B cell (primary cell): ENCODE data around the gene CACYBP. TPM values are rescaled to one million over a fixed set of nuclear protein-coding genes. Genes with fewer than 3 reads are reported as not detected.

Source experiments
- ATAC-seq: fragments of 200-7000 bp; cut with Tn5 transposase; one replicate; pipeline ENCODE4 v1.10.0; 2021; ENCODE audit warnings: low read depth, mild to moderate bottlenecking, moderate number of reproducible peaks, moderate library complexity
- CTCF ChIA-PET: fragments of 350-600 bp; sonication (Branson Sonifier 250); formaldehyde crosslinking; loops from one replicate; lab custom pipeline; 2021; ENCODE audit warnings: antibody characterized with exemption, inconsistent platforms; lab: Charles Lee
- POLR2A ChIA-PET: fragments of 350-600 bp; sonication (Branson Sonifier 250); formaldehyde crosslinking; loops from one replicate; lab custom pipeline; 2021; ENCODE audit warnings: antibody characterized with exemption; lab: Charles Lee
- DNase-seq: peaks from one replicate; pipeline ENCODE4 v3.0.0; 2013
- H2AFZ ChIP-seq: 2 replicates; pipeline ENCODE4 v1.6.1; 2012; ENCODE audit warnings: mild to moderate bottlenecking, low read depth, low read length; ENCODE audit not compliant: insufficient read depth, poor library complexity, severe bottlenecking
- H3K27ac ChIP-seq, 2 donors: 1 replicate in 1 of 2; 2 replicates in 1 of 2; pipeline ENCODE4 v1.5.1; 2012 to 2013; ENCODE audit warnings: low read length in 2 of 2, mild to moderate bottlenecking in 2 of 2, moderate library complexity in 1 of 2
- H3K27me3 ChIP-seq, 4 experiments: fragments of 200-600 bp in 1 of 4; sonication (generic) in 1 of 4; replicated peaks in 1 of 4; 1 replicate in 2 of 4; 2 replicates in 2 of 4; pipeline versions ENCODE4 v1.6.1 to v1.7.0; 2013 to 2016; ENCODE audit warnings: low read length in 3 of 4, mild to moderate bottlenecking in 2 of 4, mixed read lengths in 1 of 4, moderate library complexity in 1 of 4; ENCODE audit not compliant: insufficient read depth in 4 of 4, control insufficient read depth in 3 of 4; ENCODE audit errors: control extremely low read depth in 1 of 4
- H3K36me3 ChIP-seq, 2 experiments: replicated peaks in 1 of 2; 1 replicate in 1 of 2; 2 replicates in 1 of 2; pipeline versions ENCODE4 v1.6.1 to v1.7.1; 2013; ENCODE audit warnings: low read length in 1 of 2; ENCODE audit not compliant: insufficient read depth in 2 of 2, control insufficient read depth in 1 of 2; ENCODE audit errors: control extremely low read depth in 1 of 2, extremely low read depth in 1 of 2
- H3K4me1 ChIP-seq, 2 donors: fragments of 200-600 bp in 1 of 2; sonication (generic) in 1 of 2; 1 replicate in 1 of 2; 2 replicates in 1 of 2; pipeline versions ENCODE4 v1.5.1 to v1.6.1; 2013 to 2017; ENCODE audit warnings: low read length in 2 of 2; ENCODE audit not compliant: control insufficient read depth in 2 of 2, insufficient read depth in 2 of 2
- H3K4me2 ChIP-seq: replicated peaks from 2 replicates; pipeline ENCODE3; 2012; ENCODE audit warnings: mild to moderate bottlenecking, low read depth, low read length; ENCODE audit not compliant: poor library complexity, severe bottlenecking
- H3K4me3 ChIP-seq, 5 experiments: fragments of 200-600 bp in 1 of 5; sonication (generic) in 1 of 5; 1 replicate in 3 of 5; 2 replicates in 2 of 5; pipeline versions ENCODE4 v1.5.1 to v1.7.0; 2011 to 2016; ENCODE audit warnings: low read length in 4 of 5, mild to moderate bottlenecking in 4 of 5, low read depth in 2 of 5, control low read depth in 1 of 5, moderate library complexity in 1 of 5; ENCODE audit not compliant: insufficient read depth in 1 of 5; ENCODE audit errors: control extremely low read depth in 1 of 5, extremely low read depth in 1 of 5
- H3K79me2 ChIP-seq: fragments of 200-600 bp; sonication (generic); one replicate; pipeline ENCODE4 v1.6.0; 2016; ENCODE audit warnings: low read length; ENCODE audit not compliant: control insufficient read depth, insufficient read depth
- H3K9ac ChIP-seq: fragments of 200-600 bp; sonication (generic); 2 replicates; pipeline ENCODE4 v1.6.1; 2017; ENCODE audit warnings: mild to moderate bottlenecking, low read length, moderate library complexity
- H3K9me3 ChIP-seq, 3 donors: one replicate each; pipeline versions ENCODE4 v1.6.1 to v1.7.1; 2013; ENCODE audit warnings: low read length in 2 of 3; ENCODE audit not compliant: control insufficient read depth in 2 of 3, insufficient read depth in 1 of 3; ENCODE audit errors: control extremely low read depth in 1 of 3
- H4K20me1 ChIP-seq: 2 replicates; pipeline ENCODE4 v1.6.0; 2012; ENCODE audit warnings: mild to moderate bottlenecking, low read length; ENCODE audit not compliant: insufficient read depth, control insufficient read depth, poor library complexity, severe bottlenecking
- H3K27ac Mint-ChIP-seq: one replicate; pipeline ENCODE4 v1.8.0; 2021; ENCODE audit warnings: mixed read lengths
- H3K27me3 Mint-ChIP-seq: one replicate; pipeline ENCODE4 v1.8.0; 2021; ENCODE audit warnings: mixed read lengths
- H3K4me1 Mint-ChIP-seq: one replicate; pipeline ENCODE4 v1.8.0; 2021; ENCODE audit warnings: mixed read lengths
- H3K4me3 Mint-ChIP-seq: one replicate; pipeline ENCODE4 v1.8.0; 2021; ENCODE audit warnings: mixed read lengths
- H3K9me3 Mint-ChIP-seq: one replicate; pipeline ENCODE4 v1.8.0; 2022; ENCODE audit warnings: mixed read lengths; ENCODE audit not compliant: insufficient read depth
- EZH2 ChIP-seq: IDR thresholded peaks from 2 replicates; pipeline ENCODE4 v1.6.1; 2012; ENCODE audit warnings: borderline replicate concordance, low read depth, mild to moderate bottlenecking, moderate library complexity, low read length; ENCODE audit not compliant: insufficient read depth, poor library complexity, severe bottlenecking
- WGBS: methylation state at CpG from one replicate; pipeline ENCODE4 v1.1.5; 2013; ENCODE audit warnings: missing lambda C conversion rate; ENCODE audit not compliant: insufficient coverage; 5-methylcytosine and 5-hydroxymethylcytosine counted together
- intact Hi-C: fragments of 100-400 bp; cut with micrococcal nuclease; formaldehyde crosslinking; loops from one replicate; pipeline ENCODE4 v1.10.0; 2022
- polyA plus RNA-seq: library from polyadenylated mRNA; depleted of rRNA; stranded (reverse); fragments of >200 nt; gene quantifications from 2 replicates; pipeline ENCODE4 v1.2.3, GENCODE V29; 2012
- total RNA-seq, 2 donors: library from RNA; stranded (reverse); fragments of 120-200 nt in 1 of 2; gene quantifications; 1 replicate in 1 of 2; 2 replicates in 1 of 2; pipeline versions ENCODE4 v1.2.3 to v1.2.4, GENCODE V29; 2013 to 2022
- TF ChIP-seq, protein P1 (sequence below): fragments of 200-600 bp; IDR thresholded peaks from one replicate; pipeline ENCODE4 v1.8.0; 2022; ENCODE audit warnings: antibody characterized with exemption, mild to moderate bottlenecking

Gene CACYBP
- total and polyA plus RNA-seq, 2 donors (not counting 1 experiment from before 2014, with no cell fraction given) = 16.2 to 71.1 TPM

DNA sequence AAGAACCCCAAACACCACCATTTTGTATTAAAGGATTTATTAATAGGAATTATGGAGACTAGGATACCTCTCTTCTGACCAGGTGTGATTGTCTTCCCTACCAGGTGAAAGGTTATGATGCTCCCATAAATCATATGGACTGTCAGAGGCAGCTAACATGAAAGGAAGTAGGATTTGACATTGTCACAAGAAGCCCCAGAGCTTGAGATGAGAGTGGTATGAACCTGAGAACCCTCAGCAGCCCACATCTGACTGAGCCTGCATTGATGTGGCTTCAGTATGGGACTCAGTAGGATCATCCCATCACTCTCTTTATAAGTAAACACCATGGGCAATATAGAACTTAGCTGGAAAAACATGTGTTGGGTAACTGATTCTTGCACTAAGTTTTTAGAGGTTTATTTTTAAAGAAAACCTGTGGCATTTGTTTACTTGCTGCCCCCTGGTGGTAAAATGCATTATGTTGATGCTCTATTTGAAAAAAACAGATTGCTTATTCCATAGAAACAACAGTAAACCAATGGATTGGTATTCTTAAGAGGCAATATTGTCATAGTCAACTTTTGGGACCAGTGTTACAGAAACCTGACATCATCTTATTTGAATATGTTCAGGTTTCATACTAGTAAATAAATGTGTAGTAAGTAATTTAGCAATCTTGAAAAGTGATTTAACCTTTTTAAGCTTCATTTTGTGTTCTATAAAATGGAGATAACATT lies 16.6 kb upstream of the CACYBP start:
- Mint-ChIP-seq H3K4me1 (peaks cover 4% of the 10 kb centered on the region), H3K27me3 (no peaks in the 10 kb centered on the region), H3K27ac (peak overlapping the region; percentile 17), H3K9me3 (no peaks in the 10 kb centered on the region), H3K4me3 (no peak overlapping the region)
- Histone ChIP-seq H3K4me1 (no peaks in the 10 kb centered on the region), H3K9ac (no peak overlapping the region), H3K4me2 (no peak overlapping the region), H3K27ac (no peak overlapping the region), H3K9me3 (peaks cover 0 to 2% (median 0%) of the 10 kb centered on the region in 3 donors), H3K27me3 (no peaks in the 10 kb centered on the region), H2AFZ (no peak overlapping the region), H3K4me3 (no peak overlapping the region), H3K79me2 (no peaks in the 10 kb centered on the region), H4K20me1 (no peaks in the 10 kb centered on the region), H3K36me3 (peaks cover 3 to 27% of the 10 kb centered on the region in 2 experiments)
- intact Hi-C loops = loop anchor here (1.0 to 5.0 kb wide), 3 partner anchors 18 to 213 kb away; no protein-coding TSS in a partner anchor
- POLR2A ChIA-PET = no interaction called here
- ATAC-seq (peak; percentile 24), DNase-seq (peak; percentile 67)
- TF ChIP-seq EZH2 = no peak
- TF ChIP-seq, protein P1, sequence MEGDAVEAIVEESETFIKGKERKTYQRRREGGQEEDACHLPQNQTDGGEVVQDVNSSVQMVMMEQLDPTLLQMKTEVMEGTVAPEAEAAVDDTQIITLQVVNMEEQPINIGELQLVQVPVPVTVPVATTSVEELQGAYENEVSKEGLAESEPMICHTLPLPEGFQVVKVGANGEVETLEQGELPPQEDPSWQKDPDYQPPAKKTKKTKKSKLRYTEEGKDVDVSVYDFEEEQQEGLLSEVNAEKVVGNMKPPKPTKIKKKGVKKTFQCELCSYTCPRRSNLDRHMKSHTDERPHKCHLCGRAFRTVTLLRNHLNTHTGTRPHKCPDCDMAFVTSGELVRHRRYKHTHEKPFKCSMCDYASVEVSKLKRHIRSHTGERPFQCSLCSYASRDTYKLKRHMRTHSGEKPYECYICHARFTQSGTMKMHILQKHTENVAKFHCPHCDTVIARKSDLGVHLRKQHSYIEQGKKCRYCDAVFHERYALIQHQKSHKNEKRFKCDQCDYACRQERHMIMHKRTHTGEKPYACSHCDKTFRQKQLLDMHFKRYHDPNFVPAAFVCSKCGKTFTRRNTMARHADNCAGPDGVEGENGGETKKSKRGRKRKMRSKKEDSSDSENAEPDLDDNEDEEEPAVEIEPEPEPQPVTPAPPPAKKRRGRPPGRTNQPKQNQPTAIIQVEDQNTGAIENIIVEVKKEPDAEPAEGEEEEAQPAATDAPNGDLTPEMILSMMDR = peak; percentile 81
- CTCF ChIA-PET = interaction anchor here (0.6 to 6.0 kb wide), 35 partner anchors 9 to 724 kb away, joined by 3 to 50 read pairs (median 5); partner anchors contain the start of gene CACYBP

DNA sequence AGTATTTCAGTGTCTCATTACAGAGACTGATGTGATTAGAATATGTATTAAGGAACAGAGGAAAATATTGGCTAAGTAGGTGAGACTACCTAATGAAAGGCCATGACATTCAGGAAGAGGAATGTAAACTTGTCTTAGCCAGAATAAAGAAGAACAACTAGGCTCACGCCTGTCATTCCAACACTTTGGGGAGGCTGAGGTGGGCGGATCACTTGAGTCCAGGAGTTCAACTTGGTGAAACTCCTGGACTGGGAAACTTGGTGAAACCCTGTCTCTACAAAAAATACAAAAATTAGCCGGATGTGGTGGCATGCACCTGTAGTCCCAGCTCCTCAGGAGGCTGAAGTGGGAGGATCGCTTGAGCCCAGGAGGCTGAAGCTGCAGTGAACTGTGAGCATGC lies 14.8 kb upstream of the CACYBP start:
- Mint-ChIP-seq H3K9me3 (no peaks in the 10 kb centered on the region), H3K4me1 (peaks cover 14% of the 10 kb centered on the region)

More for the DNA sequence above, 14.8 kb upstream of the CACYBP start:
- Histone ChIP-seq H4K20me1 (no peaks in the 10 kb centered on the region), H3K9me3 (peaks cover 0 to 2% (median 0%) of the 10 kb centered on the region in 3 donors), H3K9ac (no peak overlapping the region), H3K36me3 (peaks cover 5 to 19% of the 10 kb centered on the region in 2 experiments), H3K27me3 (no peaks in the 10 kb centered on the region), H3K4me2 (no peak overlapping the region), H3K4me1 (peaks cover 3 to 5% of the 10 kb centered on the region in 2 donors), H3K79me2 (no peaks in the 10 kb centered on the region), H2AFZ (no peak overlapping the region), H3K4me3 (no peak overlapping the region), H3K27ac (no peak overlapping the region)
- intact Hi-C loops = loop anchor here (5.0 kb wide), 1 partner anchor 108 kb away; no protein-coding TSS in a partner anchor
- DNase-seq (no peak), ATAC-seq (no peak)
- TF ChIP-seq, protein P1 = no peak
- no peak for TF ChIP-seq EZH2
- H3K27ac Mint-ChIP-seq = no peak overlapping the region
- WGBS = 98% methylated on average over 4 of the region's 4 CpGs
- no peaks in the 10 kb centered on the region for H3K27me3 Mint-ChIP-seq
- CTCF ChIA-PET = interaction anchor here (1.0 to 6.0 kb wide), 8 partner anchors 11 to 219 kb away, joined by 3 to 50 read pairs (median 7); partner anchors contain the start of gene CACYBP
- POLR2A ChIA-PET = no interaction called here
- H3K4me3 Mint-ChIP-seq = no peak overlapping the region
